ENCODE results near the gene HES7.

DNA sequence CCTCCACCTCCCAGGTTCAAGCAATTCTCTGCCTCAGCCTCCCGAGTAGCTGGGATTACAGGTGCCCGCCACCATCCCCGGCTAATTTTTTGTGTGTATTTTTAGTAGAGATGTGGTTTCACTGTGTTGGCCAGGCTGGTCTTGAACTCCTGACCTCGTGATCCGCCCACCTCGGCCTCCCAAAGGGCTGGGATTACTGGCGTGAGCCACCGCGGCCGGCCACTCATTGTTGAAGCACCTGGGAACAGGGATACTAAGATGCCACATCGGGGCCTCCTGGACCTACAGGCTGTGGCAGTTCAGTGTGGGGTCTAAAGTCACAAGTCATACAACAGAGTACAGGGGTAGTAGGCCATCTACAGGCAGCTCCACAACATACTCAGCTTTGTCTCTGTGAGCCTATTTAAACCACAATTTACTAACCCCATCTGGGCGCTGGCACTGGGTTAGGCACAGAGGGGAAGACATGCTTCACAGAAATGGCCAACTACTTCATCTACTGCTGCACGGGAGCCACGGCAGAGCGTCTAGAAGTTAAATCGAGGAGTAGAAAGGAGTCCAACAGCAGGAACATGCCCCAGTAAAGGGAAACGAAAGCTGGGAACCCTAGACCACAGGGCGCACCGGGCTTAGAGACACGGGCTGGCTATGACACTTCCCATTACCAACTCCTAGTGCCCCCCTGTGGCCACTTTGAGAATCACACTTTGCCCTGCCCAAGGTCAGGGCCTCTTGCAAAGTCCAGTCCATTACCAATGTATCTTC is 34.5 kb upstream of the HES7 start:
- peak; percentile 63 for TF ChIP-seq CTCF (IDR thresholded peaks at IDR 0.05; ENCODE audit: low read depth, low read length)
- TF ChIP-seq MAX (IDR thresholded peaks at IDR 0.05; ENCODE audit: low read depth, low read length), result peak; percentile 20; the same call in 1 of the 2 replicates
